Erythroblast (primary cell): ENCODE data around the gene LTBP1.
A peak's percentile ranks its signal among the peaks of the same experiment; 100 is the strongest.

Experiments
- DNase-seq, 2 experiments: peaks; one replicate each; lab custom pipeline; 2025; lab: John Stamatoyannopoulos, UW
- GATA1 ChIP-seq: IDR thresholded peaks from 2 replicates; pipeline ENCODE4 v1.6.1; 2011; ENCODE audit warnings: low read depth, mild to moderate bottlenecking, control low read depth, low read length, moderate library complexity
- POLR2A ChIP-seq: IDR thresholded peaks from 2 replicates; pipeline ENCODE4 v1.6.1; 2011; ENCODE audit warnings: mild to moderate bottlenecking, low read length

Gene LTBP1

GRCh38 chr2:33020883-33021282, 74.1 kb downstream of the LTBP1 start:
- TF ChIP-seq GATA1 (no peak), POLR2A (no peak)
- no peak for DNase-seq

GRCh38 chr2:33021542-33022227, 74.9 kb downstream of the LTBP1 start:
- DNase-seq, result no peak
- TF ChIP-seq POLR2A (no peak), GATA1 (no peak)

- DNase-seq, result no peak
Observed at GRCh38 chr2:33022395-33022985, 75.7 kb downstream of the LTBP1 start.

GRCh38 chr2:33022989-33023727, 76.4 kb downstream of the LTBP1 start:
- peak; percentile 53 to 55 for DNase-seq
- TF ChIP-seq POLR2A (no peak), GATA1 (no peak)

More at GRCh38 chr2:33022395-33022985, 75.7 kb downstream of the LTBP1 start:
- TF ChIP-seq POLR2A (no peak), GATA1 (no peak)

GRCh38 chr2:33023728-33024500, 77.2 kb downstream of the LTBP1 start:
- peak in 1 of 2 experiments; percentile 32 for DNase-seq
- no peak for TF ChIP-seq GATA1
- TF ChIP-seq POLR2A, result no peak

- DNase-seq, result no peak
- TF ChIP-seq POLR2A (no peak), GATA1 (no peak)
Observed at GRCh38 chr2:33024758-33025157, 78.0 kb downstream of the LTBP1 start.

GRCh38 chr2:33029459-33029858, 82.7 kb downstream of the LTBP1 start:
- no peak for DNase-seq
- no peak for TF ChIP-seq POLR2A
- no peak for TF ChIP-seq GATA1

- DNase-seq, result no peak
- no peak for TF ChIP-seq POLR2A
- no peak for TF ChIP-seq GATA1
Observed at GRCh38 chr2:33029926-33030325, 83.2 kb downstream of the LTBP1 start.

GRCh38 chr2:33030326-33030725, 83.6 kb downstream of the LTBP1 start:
- TF ChIP-seq GATA1 (no peak), POLR2A (no peak)
- DNase-seq, result no peak

GRCh38 chr2:33032245-33032644, 85.5 kb downstream of the LTBP1 start:
- TF ChIP-seq POLR2A (no peak), GATA1 (no peak)
- no peak for DNase-seq

- DNase-seq, result peak; percentile 60 to 74
Observed at GRCh38 chr2:33033606-33034081, 86.9 kb downstream of the LTBP1 start.

GRCh38 chr2:33034784-33035183, 88.0 kb downstream of the LTBP1 start:
- DNase-seq, result peak in 1 of 2 experiments; percentile 36
- TF ChIP-seq GATA1, result no peak
- no peak for TF ChIP-seq POLR2A

More at GRCh38 chr2:33033606-33034081, 86.9 kb downstream of the LTBP1 start:
- TF ChIP-seq POLR2A (no peak), GATA1 (no peak)

GRCh38 chr2:33038230-33038629, 91.5 kb downstream of the LTBP1 start:
- TF ChIP-seq POLR2A (no peak), GATA1 (no peak)
- DNase-seq, result no peak

GRCh38 chr2:33038799-33039198, 92.0 kb downstream of the LTBP1 start:
- TF ChIP-seq GATA1 (no peak), POLR2A (no peak)
- DNase-seq, result no peak

- no peak for DNase-seq
- TF ChIP-seq GATA1, result no peak
- no peak for TF ChIP-seq POLR2A
Observed at GRCh38 chr2:33040541-33040940, 93.8 kb downstream of the LTBP1 start.
